ENCODE measurements around the gene ZDHHC8.

- TF ChIP-seq POLR2A (IDR thresholded peaks at IDR 0.05) (no peak), CTCF (IDR thresholded peaks at IDR 0.05 in 8 of 11, conservative IDR thresholded peaks at IDR 0.05 in 3 of 11) (no peak), POLR2AphosphoS5 (IDR thresholded peaks at IDR 0.05) (no peak)
These were observed 39.7 kb upstream of the ZDHHC8 start for GRCh38 chr22:20091690-20092476.
